ENCODE data around the gene PODN.

PODN gene

DNA sequence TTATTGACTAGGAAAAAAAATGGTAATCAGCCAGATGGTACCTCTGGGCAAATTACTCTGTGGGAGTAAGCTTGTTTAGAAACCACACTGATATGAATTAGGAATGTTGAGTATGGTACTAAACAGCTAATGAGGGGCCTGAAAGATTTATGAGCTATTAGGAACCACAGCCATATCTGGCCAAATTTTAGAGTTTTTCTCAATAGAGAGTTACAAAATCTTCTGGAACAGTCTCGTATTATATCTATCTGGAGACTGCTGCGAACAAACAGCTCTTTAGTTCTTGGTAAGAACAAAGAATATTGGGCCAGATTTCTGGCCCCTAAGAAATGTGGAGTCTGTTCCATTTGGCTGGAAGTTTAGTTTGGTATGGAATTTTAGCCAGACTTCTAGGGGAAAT, 4.9 kb upstream of the PODN start:
- DNase-seq: no peak

DNA sequence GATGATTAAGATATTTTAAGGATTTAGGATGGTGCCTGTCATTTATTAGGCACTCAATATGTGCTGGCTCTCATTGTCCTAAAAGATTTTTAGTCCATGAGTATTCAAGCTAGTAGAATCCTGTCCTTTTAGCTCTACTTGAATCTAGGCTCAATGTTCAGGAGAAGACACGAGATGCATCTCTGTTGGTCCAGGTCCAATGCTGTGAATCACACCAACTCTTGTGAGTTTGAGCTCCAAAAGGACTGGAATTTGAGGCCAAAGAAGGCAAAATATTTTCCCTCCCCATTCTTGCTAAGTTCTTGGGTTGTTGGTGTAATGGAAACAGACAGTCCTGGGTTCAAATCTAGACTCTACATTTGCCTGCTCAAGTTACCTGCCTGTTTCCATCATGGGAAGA, 1.4 kb upstream of the PODN start:
- no peak for DNase-seq

DNA sequence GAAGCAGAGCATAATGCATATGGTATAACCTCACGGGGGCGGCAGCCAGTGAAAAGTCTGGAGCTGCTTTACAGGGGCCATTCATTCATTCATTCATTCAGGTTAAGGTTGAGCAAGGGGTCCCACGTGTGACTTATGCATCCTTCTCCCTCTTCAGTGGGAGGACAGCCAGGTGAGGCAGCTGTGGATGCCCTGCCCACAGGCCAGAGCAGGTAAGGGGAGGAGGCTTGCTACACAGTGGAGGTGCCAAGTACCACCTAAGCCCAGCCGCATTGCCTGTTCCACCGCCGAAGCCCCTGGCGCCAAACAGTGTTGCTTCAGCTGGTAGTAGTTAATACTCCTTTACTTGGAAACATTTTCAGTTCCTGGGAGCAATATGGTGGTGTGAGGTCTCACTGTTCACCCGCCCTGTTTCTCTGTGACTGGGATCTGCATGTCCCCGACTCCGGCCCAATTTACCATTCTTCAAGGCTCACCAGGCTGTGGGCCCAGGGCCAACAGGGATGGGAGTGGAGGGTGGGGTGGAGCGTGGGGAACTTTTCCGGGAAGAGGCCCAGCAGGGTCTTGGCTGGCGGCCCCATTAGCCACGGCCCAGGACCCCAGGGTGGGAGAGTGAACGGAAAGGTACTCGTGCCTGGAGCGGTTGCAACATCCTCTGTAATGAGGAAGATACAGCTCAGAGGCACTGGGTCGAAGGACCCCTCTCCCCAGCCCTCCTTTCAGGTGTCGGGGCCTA, 722 bp upstream of the PODN start:
- no peak for DNase-seq

- DNase-seq: no peak
Measured at GRCh38 chr1:53062708-53063591, 937 bp downstream of the PODN start.

DNA sequence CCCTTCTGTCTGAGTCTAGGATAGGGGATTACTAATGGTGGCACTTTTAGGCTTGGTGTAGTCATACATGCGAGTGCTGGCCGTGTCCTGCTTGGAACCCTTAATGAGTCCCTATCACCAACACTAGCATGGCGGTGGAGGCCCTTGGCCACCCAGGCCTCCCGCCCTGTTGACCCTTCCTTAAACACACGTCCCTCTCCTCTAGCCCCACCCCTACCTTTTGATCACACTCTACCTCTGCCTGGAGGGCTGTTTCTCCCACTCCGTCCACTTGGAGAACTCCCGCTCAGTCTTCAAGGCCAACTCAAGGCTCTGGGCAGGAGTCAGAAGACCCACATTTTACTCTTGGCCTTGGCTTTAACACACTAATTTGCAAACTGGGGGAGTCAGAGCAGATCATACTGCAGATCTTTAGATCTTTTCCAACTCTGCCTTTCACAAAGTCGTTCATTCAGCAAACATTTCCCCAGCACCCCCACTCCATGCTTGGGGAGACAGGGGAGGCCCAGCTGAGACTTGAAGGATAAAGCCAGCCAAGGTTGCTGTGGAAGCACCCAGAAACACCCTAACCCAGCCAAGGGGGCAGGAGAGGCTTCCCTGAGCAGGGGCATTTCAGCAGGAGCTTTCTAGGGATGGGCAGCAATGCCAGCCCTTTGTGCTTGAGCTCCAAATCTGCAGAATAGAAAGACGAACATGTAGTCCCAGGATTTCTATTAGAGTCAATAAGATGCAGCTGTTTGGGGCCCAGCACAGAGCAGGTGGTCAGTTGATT, 1.9 kb downstream of the PODN start:
- no peak for DNase-seq

- DNase-seq: no peak
Measured at GRCh38 chr1:53065391-53065790, 3.4 kb downstream of the PODN start.

GRCh38 chr1:53066488-53066887, 4.5 kb downstream of the PODN start:
- no peak for DNase-seq

- DNase-seq: no peak
Measured at GRCh38 chr1:53066891-53067738, 5.1 kb downstream of the PODN start.

- no peak for DNase-seq
Measured at GRCh38 chr1:53067886-53068285, 5.9 kb downstream of the PODN start.

GRCh38 chr1:53068314-53069099, 6.5 kb downstream of the PODN start:
- no peak for DNase-seq

DNA sequence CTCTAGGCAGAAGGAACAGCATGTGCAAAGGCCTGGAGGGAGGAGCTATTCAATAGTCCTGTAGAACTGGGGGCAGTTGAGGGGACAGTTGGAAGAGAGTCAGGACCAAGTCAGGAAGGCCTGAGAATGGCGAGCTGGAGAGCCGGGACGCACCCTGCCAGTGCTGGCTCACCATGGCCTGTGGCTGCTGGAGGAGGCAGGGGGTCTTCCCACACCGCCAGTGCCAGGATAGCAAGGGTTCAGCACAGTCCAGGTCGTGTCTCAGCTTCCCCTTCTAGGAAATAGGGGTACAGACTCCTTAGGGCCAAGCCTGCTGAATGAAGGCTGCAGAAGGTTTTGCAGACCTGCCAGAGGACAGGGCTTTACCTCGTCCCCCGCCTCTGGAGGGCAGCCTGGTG, 7.3 kb downstream of the PODN start:
- DNase-seq: no peak

DNA sequence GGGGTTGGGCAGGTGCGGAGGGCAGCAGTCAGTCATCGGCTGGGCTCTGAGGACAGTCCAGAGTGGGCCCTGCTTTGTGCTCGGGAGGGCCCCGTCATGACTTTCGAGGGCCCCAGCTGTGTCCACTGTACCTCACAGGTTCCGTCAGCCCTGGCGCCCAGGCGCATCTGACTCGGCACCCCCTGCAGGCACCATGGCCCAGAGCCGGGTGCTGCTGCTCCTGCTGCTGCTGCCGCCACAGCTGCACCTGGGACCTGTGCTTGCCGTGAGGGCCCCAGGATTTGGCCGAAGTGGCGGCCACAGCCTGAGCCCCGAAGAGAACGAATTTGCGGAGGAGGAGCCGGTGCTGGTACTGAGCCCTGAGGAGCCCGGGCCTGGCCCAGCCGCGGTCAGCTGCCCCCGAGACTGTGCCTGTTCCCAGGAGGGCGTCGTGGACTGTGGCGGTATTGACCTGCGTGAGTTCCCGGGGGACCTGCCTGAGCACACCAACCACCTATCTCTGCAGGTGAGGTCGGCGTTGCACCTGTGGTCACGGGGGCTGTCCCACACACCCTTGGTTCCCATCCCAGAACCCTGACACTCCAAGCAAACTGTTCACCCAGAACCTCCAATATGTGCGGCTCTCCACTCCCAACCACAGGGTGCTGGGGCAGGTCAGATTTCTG, 7.8 kb downstream of the PODN start:
- DNase-seq: no peak

GRCh38 chr1:53070621-53071020, 8.6 kb downstream of the PODN start:
- no peak for DNase-seq

DNA sequence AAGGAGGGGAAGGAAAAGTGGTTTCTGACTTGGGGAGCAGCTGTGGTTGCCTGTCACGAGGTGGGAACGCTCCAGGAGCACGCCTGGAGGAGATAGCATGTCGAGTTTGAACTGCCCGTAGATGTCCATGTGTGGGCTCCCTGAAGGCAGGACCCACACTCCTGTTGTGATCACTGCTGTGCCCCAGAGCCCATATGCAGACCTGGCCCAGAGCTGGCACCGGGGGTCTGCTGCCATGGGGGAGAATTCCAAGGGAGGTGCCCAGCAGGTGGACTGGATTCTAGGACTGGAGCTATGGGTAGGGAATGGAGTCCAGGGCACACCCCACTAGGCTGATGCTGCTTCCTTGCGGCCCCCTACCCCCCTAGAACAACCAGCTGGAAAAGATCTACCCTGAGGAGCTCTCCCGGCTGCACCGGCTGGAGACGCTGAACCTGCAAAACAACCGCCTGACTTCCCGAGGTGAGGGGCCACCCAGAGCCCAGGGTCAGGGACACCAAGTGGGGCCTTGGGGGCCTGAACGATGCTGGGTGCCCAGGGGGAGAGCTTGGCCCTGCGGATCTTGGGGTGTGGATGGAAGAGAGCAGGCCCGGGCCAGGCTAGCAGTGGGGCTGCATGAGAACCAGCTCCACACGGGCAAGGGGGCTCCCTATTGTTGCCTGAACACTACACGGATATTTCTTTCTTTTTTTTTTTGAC, 9.3 kb downstream of the PODN start:
- DNase-seq: no peak

DNA sequence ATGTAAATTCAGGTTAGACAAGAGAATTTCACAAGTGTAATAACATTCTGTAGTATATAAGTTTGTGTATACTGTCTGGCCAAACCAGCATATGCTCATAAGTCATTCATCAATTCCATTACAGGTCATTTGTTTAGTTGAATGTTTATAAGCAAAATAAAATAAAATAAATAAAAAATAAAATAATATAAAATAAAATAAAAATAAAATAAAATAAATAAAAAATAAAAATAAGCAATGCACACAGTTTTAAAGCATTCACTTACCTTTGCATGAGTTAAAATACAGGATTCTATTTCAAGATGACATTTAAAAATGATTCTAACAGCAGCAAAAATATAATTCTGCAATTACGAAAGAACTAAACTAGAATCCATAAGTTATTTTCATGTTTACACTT, 9.9 kb downstream of the PODN start:
- DNase-seq: no peak

- DNase-seq: no peak
Measured at GRCh38 chr1:53073287-53073686, 11.3 kb downstream of the PODN start.

- no peak for DNase-seq
Measured at GRCh38 chr1:53073868-53074311, 11.9 kb downstream of the PODN start.

- DNase-seq: no peak
Measured at GRCh38 chr1:53074313-53075154, 12.5 kb downstream of the PODN start.

- no peak for DNase-seq
Measured at GRCh38 chr1:53075206-53075605, 13.2 kb downstream of the PODN start.

Data from NCI-H187 treated with DMSO at 0.1 percent for 48 hours (cell line).